GM12891 (cell line): Measurements from ENCODE around the gene FTO.

Source experiments
- POLR2A ChIP-seq: IDR thresholded peaks from 2 replicates; pipeline ENCODE4 v1.6.1; 2011; ENCODE audit warnings: low read depth, low read length, control low read depth
- POLR2AphosphoS5 ChIP-seq: IDR thresholded peaks from 2 replicates; pipeline ENCODE4 v1.6.1; 2011; ENCODE audit warnings: low read depth, low read length, control low read depth
- SPI1 ChIP-seq: IDR thresholded peaks from 2 replicates; pipeline ENCODE4 v1.6.1; 2011; ENCODE audit warnings: low read depth, low read length, control low read depth
- TAF1 ChIP-seq: IDR thresholded peaks from 2 replicates; pipeline ENCODE4 v1.6.1; 2011; ENCODE audit warnings: low read depth, low read length, control low read depth

DNA sequence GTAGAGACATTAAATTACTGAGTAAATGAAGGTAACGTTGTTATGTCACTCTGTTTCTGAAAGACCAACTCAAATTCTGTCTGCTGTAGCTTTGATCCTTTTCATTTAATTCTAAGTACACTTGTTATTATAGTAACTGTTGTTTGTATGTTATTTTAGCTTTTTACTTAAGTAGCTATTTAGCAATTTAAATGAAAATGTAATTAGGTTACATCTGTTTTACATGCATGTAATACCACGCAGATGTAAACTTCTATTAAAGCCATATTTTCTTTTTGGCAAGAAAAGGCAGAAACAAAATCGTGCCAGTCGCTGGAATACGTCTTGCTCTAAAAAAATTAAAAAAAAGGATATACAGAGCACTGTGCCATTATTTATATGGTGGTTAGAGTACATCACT, 282.8 kb downstream of the FTO start:
- TF ChIP-seq TAF1 (no peak), POLR2AphosphoS5 (no peak), POLR2A (no peak), SPI1 (no peak)
